Adipocyte (in vitro differentiated cells): ENCODE measurements around the gene MGAT4A.

ENCODE experiments used
- DNase-seq: peaks from one replicate; pipeline ENCODE4 v3.0.0-alpha.2; 2015; ENCODE audit warnings: low read depth
- H3K27me3 ChIP-seq: replicated peaks from 2 replicates; pipeline ENCODE4 v1.7.0; 2013; ENCODE audit warnings: mild to moderate bottlenecking, low read length, moderate library complexity; ENCODE audit not compliant: control insufficient read depth, insufficient read depth
- H3K36me3 ChIP-seq: 2 replicates; pipeline ENCODE4 v1.7.0; 2013; ENCODE audit warnings: low read length, mild to moderate bottlenecking, moderate library complexity; ENCODE audit not compliant: control insufficient read depth, insufficient read depth, severe bottlenecking
- H3K4me1 ChIP-seq: 2 replicates; pipeline ENCODE4 v1.7.0; 2013; ENCODE audit warnings: mild to moderate bottlenecking, low read length, moderate library complexity; ENCODE audit not compliant: control insufficient read depth, insufficient read depth
- H3K4me3 ChIP-seq: 2 replicates; pipeline ENCODE4 v1.7.0; 2013; ENCODE audit warnings: mild to moderate bottlenecking, low read length, moderate library complexity
- H3K9ac ChIP-seq: 2 replicates; pipeline ENCODE4 v1.7.0; 2013; ENCODE audit warnings: mild to moderate bottlenecking, low read length, moderate library complexity
- H3K9me3 ChIP-seq: 2 replicates; pipeline ENCODE4 v1.7.0; 2013; ENCODE audit warnings: mild to moderate bottlenecking, low read length, moderate library complexity; ENCODE audit not compliant: control insufficient read depth

The MGAT4A gene

DNA sequence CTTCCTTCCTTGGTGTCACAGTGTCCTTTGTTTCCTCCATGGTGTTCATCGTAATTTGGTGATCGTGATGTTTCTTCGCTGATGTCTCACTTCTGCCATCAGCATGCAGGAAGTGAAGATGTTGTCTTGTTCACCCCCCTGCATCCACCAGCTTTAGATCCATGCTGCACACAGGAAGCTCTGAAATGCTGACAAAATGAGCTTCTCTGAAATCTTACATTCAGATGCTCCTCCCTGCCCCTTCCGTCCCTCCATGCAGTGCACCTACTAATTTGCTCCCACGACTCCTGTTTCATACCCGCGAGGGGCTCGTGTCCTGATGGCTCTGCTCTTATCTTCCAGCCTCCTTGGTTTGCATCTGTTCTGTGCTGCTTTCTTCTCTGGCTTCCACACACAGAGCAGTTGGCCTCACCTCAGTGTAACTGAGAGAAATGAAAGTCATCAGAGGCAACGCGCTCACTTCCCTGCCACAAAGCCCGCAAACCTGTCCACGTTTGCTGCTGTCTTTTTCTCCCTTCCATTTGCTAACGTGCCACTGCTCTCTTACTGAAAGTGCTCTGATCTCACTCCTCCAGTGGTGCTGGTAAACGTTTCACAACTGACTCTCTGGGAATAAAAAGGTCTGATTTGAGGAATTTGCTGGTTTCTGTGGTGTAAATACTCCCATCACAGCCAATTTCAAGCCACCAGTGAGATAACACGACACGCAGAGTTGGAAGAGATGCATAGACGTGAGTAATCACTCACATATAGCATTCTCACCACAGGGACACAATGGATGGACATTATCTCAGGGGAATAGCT is 41.0 kb upstream of the MGAT4A start:
- DNase-seq: no peak
- Histone ChIP-seq H3K36me3 (no peaks in the 10 kb centered on the region), H3K4me1 (peaks cover 13% of the 10 kb centered on the region), H3K4me3 (no peak overlapping the region), H3K9ac (no peak overlapping the region), H3K9me3 (no peaks in the 10 kb centered on the region), H3K27me3 (peaks cover 38% of the 10 kb centered on the region)

DNA sequence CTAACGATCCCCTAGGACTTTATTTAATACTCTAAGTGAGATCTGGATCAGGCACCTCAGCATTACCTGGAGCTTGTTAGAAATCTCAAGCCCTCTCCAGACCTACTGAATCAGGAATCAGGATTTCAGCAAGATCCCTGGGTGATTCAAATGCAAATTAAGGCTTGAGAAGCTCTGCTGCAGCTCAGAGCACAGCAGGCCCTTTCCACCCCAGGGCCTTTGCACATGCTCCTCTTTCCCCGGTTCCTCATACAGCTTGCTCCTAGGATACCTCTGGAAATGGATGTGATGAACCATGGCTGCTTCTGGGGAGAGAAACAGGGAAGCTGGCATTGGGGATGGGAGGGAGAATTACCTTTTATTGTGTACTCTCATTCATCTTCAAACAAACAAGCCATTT is 40.3 kb upstream of the MGAT4A start:
- H3K4me1 ChIP-seq: peaks cover 13% of the 10 kb centered on the region
- no peak overlapping the region for H3K9ac ChIP-seq
- H3K36me3 ChIP-seq: no peaks in the 10 kb centered on the region
- DNase-seq: no peak
- H3K27me3 ChIP-seq: peaks cover 35% of the 10 kb centered on the region
- no peak overlapping the region for H3K4me3 ChIP-seq
- H3K9me3 ChIP-seq: no peaks in the 10 kb centered on the region

DNA sequence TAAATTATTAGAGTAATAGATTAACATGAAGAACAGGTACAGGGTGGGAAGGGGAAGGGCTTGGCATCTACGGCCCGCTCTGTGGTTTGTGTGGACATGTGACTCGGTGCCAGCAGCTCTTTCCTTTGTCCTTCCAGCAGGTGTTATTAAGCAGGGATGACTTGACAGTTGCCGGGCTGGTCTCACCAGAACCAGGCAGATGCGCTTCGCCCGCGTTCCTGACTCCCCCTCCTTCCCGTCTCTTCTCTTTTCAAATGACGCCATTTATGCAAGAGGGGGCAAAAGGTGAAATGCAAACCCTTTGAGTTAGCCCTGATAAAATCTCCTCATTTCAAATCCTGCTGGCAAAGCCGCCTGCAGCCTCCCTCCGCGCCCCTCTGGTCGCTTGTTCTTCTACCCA is 38.9 kb upstream of the MGAT4A start:
- H3K9ac ChIP-seq: no peak overlapping the region
- H3K36me3 ChIP-seq: no peaks in the 10 kb centered on the region
- H3K9me3 ChIP-seq: no peaks in the 10 kb centered on the region
- H3K4me1 ChIP-seq: peaks cover 19% of the 10 kb centered on the region
- H3K4me3 ChIP-seq: no peak overlapping the region
- no peak for DNase-seq
- H3K27me3 ChIP-seq: peaks cover 20% of the 10 kb centered on the region

DNA sequence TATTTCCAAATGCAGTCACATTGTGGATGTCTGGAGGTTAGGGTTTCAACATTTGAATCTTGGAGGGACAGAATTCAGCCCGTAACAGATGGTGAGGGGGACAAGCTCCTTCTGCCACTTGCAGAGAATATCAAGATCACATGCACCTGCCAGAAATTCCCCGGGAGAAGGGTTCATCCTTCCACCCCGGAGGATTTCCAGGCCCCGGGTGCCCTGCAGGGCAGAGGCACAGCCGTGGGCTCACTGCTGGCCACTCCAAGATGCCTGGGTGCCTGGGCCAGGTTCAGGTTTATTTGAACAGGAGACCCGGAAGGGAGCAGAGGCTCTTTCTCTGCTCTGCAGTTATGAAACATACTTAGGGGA is 38.2 kb upstream of the MGAT4A start:
- Histone ChIP-seq H3K9me3 (no peaks in the 10 kb centered on the region), H3K36me3 (no peaks in the 10 kb centered on the region), H3K9ac (no peak overlapping the region), H3K27me3 (peaks cover 19% of the 10 kb centered on the region), H3K4me3 (no peak overlapping the region), H3K4me1 (peaks cover 21% of the 10 kb centered on the region)
- DNase-seq: no peak

DNA sequence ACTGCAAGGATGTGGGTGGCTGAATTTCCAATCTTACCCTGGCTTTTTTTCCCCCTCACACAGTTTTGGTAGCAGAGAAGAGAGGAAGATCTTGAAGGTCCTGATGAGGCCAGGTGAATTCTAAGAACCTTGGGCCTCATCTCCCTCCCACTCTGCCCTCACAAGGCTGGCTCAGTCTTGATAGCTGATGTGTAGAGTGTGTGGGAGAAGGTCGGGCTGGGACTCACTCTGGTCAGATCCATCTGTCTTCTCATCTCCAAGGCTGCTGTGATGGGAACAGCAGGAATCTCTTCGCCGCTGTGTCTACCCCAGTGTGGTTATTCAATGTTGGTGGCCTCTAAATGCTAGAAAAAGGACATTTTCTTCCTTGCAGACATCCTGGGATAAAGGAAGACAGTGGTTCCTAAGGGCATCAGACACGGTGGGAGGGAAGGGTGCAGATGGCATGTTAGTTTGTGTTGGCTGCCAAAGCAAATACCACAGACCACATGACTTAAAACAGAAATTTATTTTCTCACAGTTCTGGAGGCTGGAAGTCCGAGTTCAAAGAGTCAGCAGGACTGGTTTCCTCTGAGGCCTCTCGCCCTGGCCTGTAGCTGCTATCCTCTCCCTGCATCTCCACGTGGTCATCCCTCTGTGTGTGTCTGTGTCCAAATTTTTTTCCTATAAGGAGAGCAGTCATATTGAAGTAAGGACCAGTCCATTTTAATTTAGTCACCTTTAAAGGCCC is 37.6 kb upstream of the MGAT4A start:
- Histone ChIP-seq H3K4me3 (no peak overlapping the region), H3K9ac (no peak overlapping the region), H3K4me1 (peaks cover 26% of the 10 kb centered on the region), H3K27me3 (peaks cover 13% of the 10 kb centered on the region), H3K9me3 (no peaks in the 10 kb centered on the region), H3K36me3 (no peaks in the 10 kb centered on the region)
- no peak for DNase-seq

DNA sequence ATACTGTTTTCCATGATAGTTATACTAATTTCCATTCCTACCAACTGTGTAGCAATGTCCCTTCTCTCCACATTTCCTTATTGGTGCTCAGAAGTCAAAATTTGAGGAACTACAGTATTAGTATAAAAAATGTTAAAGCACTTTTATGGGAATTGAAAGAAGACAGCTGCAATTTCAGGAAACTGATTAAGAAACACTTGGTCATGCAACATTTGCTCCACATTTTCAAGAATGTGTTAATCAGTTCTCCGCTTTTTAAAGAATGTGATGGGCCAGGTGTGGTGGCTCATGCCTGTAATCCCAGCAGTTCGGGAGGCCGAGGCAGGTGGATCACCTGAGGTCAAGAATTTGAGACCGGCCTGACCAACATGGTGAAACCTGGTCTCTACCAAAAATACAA is 33.6 kb upstream of the MGAT4A start:
- no peak for DNase-seq
- Histone ChIP-seq H3K36me3 (no peaks in the 10 kb centered on the region), H3K4me3 (no peak overlapping the region), H3K9ac (no peak overlapping the region), H3K4me1 (peaks cover 13% of the 10 kb centered on the region), H3K9me3 (no peaks in the 10 kb centered on the region), H3K27me3 (peaks cover 13% of the 10 kb centered on the region)

DNA sequence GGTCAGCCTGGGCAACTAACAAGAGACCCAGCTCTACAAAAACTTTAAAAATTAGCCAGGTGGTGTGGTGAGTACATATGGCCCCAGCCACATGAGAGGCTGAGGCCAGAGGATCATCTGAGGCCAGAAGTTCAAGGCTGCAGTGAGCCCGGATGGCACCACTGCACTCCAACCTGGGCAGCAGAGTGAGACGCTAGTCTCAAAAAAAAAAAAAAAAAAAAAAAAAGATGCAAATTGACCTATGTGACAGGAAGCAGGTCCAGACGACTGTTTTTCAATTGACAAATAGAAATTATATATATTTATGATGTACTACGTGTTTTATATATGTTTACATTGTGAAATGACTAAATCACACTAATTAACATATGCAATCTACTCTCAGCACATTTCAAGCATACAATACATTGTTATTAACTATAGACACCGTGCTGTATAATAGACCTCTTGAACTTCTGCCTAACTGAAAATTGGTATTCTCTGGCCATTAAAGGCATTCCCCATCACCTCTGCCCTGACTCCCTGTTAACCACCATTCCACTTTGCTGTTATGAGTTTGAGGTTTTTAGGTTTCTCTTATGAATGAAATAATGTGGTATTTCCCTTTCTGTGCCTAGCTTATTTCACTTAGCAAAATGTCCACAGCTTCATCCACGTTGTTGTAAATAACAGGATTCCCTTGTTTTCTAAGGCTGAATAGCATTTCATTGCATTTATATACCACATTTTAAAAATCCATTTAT is 32.4 kb upstream of the MGAT4A start:
- Histone ChIP-seq H3K36me3 (no peaks in the 10 kb centered on the region), H3K9ac (no peak overlapping the region)
- DNase-seq: no peak

DNA sequence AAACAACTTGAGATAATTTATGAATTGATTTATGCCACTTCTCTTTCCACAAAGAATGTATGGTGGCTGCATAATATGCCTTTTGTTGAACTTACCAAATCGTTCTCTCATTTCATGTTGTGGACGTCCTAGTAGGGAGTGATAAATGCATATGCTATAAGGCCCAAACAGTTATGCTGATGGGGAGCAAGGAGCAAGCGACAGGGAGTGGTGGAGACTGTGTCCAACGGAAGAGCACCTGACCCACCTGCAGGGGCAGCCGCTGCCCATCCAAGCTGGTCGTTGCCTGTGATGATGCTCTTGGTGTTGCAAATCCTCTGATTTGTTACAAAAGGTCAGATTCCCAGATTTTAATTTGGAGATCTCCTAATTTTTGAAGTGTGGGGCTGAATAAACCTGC is 31.0 kb upstream of the MGAT4A start:
- no peak overlapping the region for H3K4me3 ChIP-seq
- DNase-seq: no peak
- peaks cover 21% of the 10 kb centered on the region for H3K4me1 ChIP-seq
- H3K27me3 ChIP-seq: peaks cover 13% of the 10 kb centered on the region
- no peak overlapping the region for H3K9ac ChIP-seq
- H3K9me3 ChIP-seq: no peaks in the 10 kb centered on the region
- no peaks in the 10 kb centered on the region for H3K36me3 ChIP-seq

More for the DNA sequence above, 32.4 kb upstream of the MGAT4A start:
- Histone ChIP-seq H3K9me3 (no peaks in the 10 kb centered on the region), H3K4me1 (peaks cover 13% of the 10 kb centered on the region), H3K4me3 (no peak overlapping the region), H3K27me3 (peaks cover 13% of the 10 kb centered on the region)

DNA sequence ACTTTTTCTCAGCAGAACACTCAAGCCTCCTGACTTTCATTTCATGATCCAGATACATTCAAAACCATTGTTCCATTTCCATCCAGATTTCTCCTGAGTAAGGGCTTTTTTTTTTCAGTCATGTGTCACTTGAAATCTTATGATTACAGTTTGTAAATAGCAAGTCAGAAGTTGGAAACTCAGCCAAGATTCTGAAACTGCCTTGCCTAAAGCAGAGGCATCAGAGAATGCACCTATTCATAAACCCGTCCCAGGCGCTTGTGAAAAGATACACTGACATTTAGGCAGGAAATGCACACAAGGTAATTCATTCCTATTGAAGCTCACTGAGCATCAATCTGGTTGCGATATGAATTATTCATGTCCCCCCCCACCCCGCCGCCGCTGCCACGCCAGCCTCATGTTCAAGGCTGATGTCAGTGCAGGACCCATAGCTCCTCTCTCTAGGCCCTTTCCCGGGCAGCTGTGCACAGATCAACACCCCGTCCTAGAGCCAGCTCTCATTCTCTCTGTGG is 30.4 kb upstream of the MGAT4A start:
- Histone ChIP-seq H3K9me3 (no peaks in the 10 kb centered on the region), H3K36me3 (no peaks in the 10 kb centered on the region), H3K27me3 (peaks cover 13% of the 10 kb centered on the region), H3K4me3 (no peak overlapping the region), H3K9ac (no peak overlapping the region), H3K4me1 (peaks cover 21% of the 10 kb centered on the region)
- no peak for DNase-seq

DNA sequence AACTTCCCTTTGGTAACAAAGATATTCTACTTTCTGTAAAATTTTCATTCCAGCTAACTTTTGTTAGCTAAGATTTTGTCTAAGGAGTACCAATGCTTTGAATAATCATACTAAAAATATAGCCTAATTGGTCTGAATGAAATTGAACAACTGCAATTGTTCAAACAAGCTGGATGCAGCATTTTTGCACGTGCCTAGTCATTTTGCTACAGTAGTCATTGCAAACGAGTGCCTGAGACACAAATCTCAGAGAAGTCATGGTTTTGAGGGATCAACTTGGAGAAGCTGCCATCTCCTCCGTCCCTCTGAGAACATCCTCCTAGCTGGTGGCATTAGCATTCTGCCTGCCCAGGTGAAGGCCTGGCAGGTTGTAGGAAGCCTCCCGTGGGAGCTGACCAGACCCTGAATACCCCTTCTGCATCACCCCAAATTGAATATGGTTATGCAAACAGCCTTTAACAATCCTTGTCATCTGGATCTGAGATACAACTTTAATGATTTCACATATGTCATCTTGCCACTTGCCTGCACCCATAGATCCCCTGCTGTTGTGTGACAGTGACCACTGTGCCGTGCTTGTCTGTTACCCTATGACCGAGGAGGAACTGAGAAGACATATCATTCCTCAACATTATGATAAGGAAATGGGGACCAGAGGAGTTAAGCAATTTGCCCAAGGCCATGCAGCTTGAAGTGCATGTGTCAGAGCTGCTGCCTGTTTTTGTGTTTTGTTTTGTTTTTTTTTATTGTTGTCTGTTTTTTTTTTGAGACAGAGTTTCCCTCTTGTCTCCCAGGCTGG is 29.1 kb upstream of the MGAT4A start:
- no peak for DNase-seq

More for the DNA sequence above, 29.1 kb upstream of the MGAT4A start:
- Histone ChIP-seq H3K9me3 (no peaks in the 10 kb centered on the region), H3K4me1 (peaks cover 17% of the 10 kb centered on the region), H3K9ac (no peak overlapping the region), H3K27me3 (peaks cover 23% of the 10 kb centered on the region), H3K4me3 (no peak overlapping the region), H3K36me3 (no peaks in the 10 kb centered on the region)
